ENCODE measurements around the gene PSMD5. TPM values are rescaled to one million over a fixed set of nuclear protein-coding genes. Genes with fewer than 3 reads are reported as not detected.
A peak's percentile ranks its signal among the peaks of the same experiment; 100 is the strongest.

Gene PSMD5
- total RNA-seq, 4 donors from 2014 or later = 23.8 to 46.2 (median 30.9) TPM

GRCh38 chr9:120883608-120883996 lies 40.9 kb upstream of the PSMD5 start:
- TF ChIP-seq CTCF (IDR thresholded peaks at IDR 0.05) (no peak), POLR2A (IDR thresholded peaks at IDR 0.05) (no peak)

GRCh38 chr9:120882935-120883607 lies 40.3 kb upstream of the PSMD5 start:
- no peak for DNase-seq
- no peak overlapping the region for H3K4me3 ChIP-seq
- H3K27ac ChIP-seq = no peak overlapping the region
- H3K36me3 ChIP-seq = no peaks in the 10 kb centered on the region
- H3K27me3 ChIP-seq = no peaks in the 10 kb centered on the region
- H3K9me3 ChIP-seq = no peaks in the 10 kb centered on the region
- peaks cover 0 to 9% (median 3%) of the 10 kb centered on the region in 4 donors for H3K4me1 ChIP-seq
- TF ChIP-seq CTCF (IDR thresholded peaks at IDR 0.05) = no peak
- no peak for TF ChIP-seq POLR2A (IDR thresholded peaks at IDR 0.05)

More at GRCh38 chr9:120883608-120883996, 40.9 kb upstream of the PSMD5 start:
- DNase-seq = no peak
- Histone ChIP-seq H3K27me3 (no peaks in the 10 kb centered on the region), H3K9me3 (no peaks in the 10 kb centered on the region), H3K4me3 (no peak overlapping the region), H3K4me1 (peaks cover 0 to 4% (median under 1%) of the 10 kb centered on the region in 4 donors), H3K27ac (no peak overlapping the region), H3K36me3 (no peaks in the 10 kb centered on the region)

GRCh38 chr9:120879446-120879845 lies 36.7 kb upstream of the PSMD5 start:
- Histone ChIP-seq H3K36me3 (no peaks in the 10 kb centered on the region), H3K27me3 (no peaks in the 10 kb centered on the region), H3K27ac (peak overlapping the region in 1 of 4 donors; percentile 97), H3K4me3 (no peak overlapping the region), H3K4me1 (peaks cover 0 to 15% (median 7%) of the 10 kb centered on the region in 4 donors), H3K9me3 (no peaks in the 10 kb centered on the region)
- TF ChIP-seq CTCF (IDR thresholded peaks at IDR 0.05) (no peak), POLR2A (IDR thresholded peaks at IDR 0.05) (no peak)
- no peak for DNase-seq

- Histone ChIP-seq H3K9me3 (no peaks in the 10 kb centered on the region), H3K4me1 (peaks cover 0 to 16% (median 7%) of the 10 kb centered on the region in 4 donors), H3K27me3 (no peaks in the 10 kb centered on the region), H3K27ac (peak overlapping the region; percentile 90 to 97 (median 94)), H3K36me3 (no peaks in the 10 kb centered on the region), H3K4me3 (peak overlapping the region in 2 of 4 donors; percentile 75 to 88)
- no peak for TF ChIP-seq POLR2A (IDR thresholded peaks at IDR 0.05)
- TF ChIP-seq CTCF (IDR thresholded peaks at IDR 0.05) = no peak
- DNase-seq = no peak
These were observed 35.7 kb upstream of the PSMD5 start for GRCh38 chr9:120878188-120879130.

- Histone ChIP-seq H3K4me1 (peaks cover 0 to 17% (median 7%) of the 10 kb centered on the region in 4 donors), H3K4me3 (peak overlapping the region; percentile 57 to 88 (median 77)), H3K9me3 (no peaks in the 10 kb centered on the region), H3K36me3 (no peaks in the 10 kb centered on the region), H3K27me3 (no peaks in the 10 kb centered on the region), H3K27ac (peak overlapping the region; percentile 90 to 97 (median 94))
- peak in 1 of 2 donors; percentile 23 for TF ChIP-seq POLR2A (IDR thresholded peaks at IDR 0.05)
- peak in 2 of 6 experiments; percentile 2 to 19 for TF ChIP-seq CTCF (IDR thresholded peaks at IDR 0.05)
- DNase-seq = peak; percentile 62 to 82 (median 75)
These were observed 34.7 kb upstream of the PSMD5 start for GRCh38 chr9:120877276-120878034.

All from Peyer's patch (tissue), 4 donors.